Adrenal gland (tissue), 5 donors: Measurements from ENCODE around the gene COPS6.

Experiments
- CTCF ChIP-seq, 6 experiments: fragments of 450-650 bp in 4 of 6; fragments of 200-600 bp in 2 of 6; sonication (generic) in 1 of 6; IDR thresholded peaks; 1 replicate in 5 of 6; 2 replicates in 1 of 6; pipeline versions ENCODE4 v1.5.1 to v1.8.0; 2016 to 2021; ENCODE audit warnings: antibody characterized with exemption in 6 of 6, mild to moderate bottlenecking in 2 of 6, moderate library complexity in 1 of 6
- POLR2A ChIP-seq, 2 donors: fragments of 450-650 bp; IDR thresholded peaks; one replicate each; pipeline ENCODE4 v1.6.1; 2017; ENCODE audit warnings: antibody characterized with exemption in 2 of 2, mild to moderate bottlenecking in 2 of 2, moderate library complexity in 1 of 2
- donor health status: DM: no; HTN: no; CAD: no.

GRCh38 chr7:100101016-100101862, 12.5 kb downstream of the COPS6 start, which contains the start of the genes AP4M1 and MCM7:
- TF ChIP-seq CTCF (IDR thresholded peaks at IDR 0.05) (no peak), POLR2A (IDR thresholded peaks at IDR 0.05) (peak in 1 of 2 donors; percentile 55)
